SU-DHL-6 (cell line): ENCODE measurements around the gene PHF23.

Experiments
- H2AFZ ChIP-seq: fragments of 200-600 bp; sonication (generic); 2 replicates; pipeline ENCODE4 v1.6.1; 2014; ENCODE audit warnings: low read depth, mild to moderate bottlenecking, moderate library complexity, mixed read lengths, antibody characterized with exemption, low read length; ENCODE audit not compliant: severe bottlenecking
- H3F3A ChIP-seq: fragments of 200-600 bp; shearing (Covaris generic); 2 replicates; pipeline ENCODE4 v1.6.0; 2016; ENCODE audit warnings: antibody characterized with exemption, mild to moderate bottlenecking; ENCODE audit not compliant: insufficient read depth
- H3K27ac ChIP-seq: fragments of 200-600 bp; sonication (generic); 2 replicates; pipeline ENCODE4 v1.5.1; 2016; ENCODE audit warnings: low read depth, mild to moderate bottlenecking, low read length, moderate library complexity, mixed read lengths
- H3K27me3 ChIP-seq: fragments of 200-600 bp; sonication (generic), shearing (Covaris generic); 2 replicates; pipeline ENCODE4 v1.6.0; 2014; ENCODE audit warnings: mild to moderate bottlenecking, low read length
- H3K36me3 ChIP-seq: fragments of 200-600 bp; sonication (generic); 2 replicates; pipeline ENCODE4 v1.6.1; 2014; ENCODE audit warnings: mild to moderate bottlenecking, low read length, mixed read lengths
- H3K4me2 ChIP-seq: fragments of 300-600, 200-600 bp; shearing (Covaris generic), sonication (generic); 2 replicates; pipeline ENCODE4 v1.6.0; 2014; ENCODE audit warnings: low read length, low read depth, mild to moderate bottlenecking; ENCODE audit not compliant: poor library complexity, severe bottlenecking
- H3K4me3 ChIP-seq: fragments of 200-600 bp; sonication (generic); 2 replicates; pipeline ENCODE4 v1.5.1; 2014; ENCODE audit warnings: antibody characterized with exemption, low read length, mild to moderate bottlenecking, mixed read lengths; ENCODE audit not compliant: insufficient read depth, poor library complexity, severe bottlenecking
- H3K79me2 ChIP-seq: fragments of 200-600 bp; sonication (generic); 2 replicates; pipeline ENCODE4 v1.6.1; 2014; ENCODE audit warnings: mild to moderate bottlenecking, low read length, moderate library complexity; ENCODE audit not compliant: insufficient read depth
- H3K9ac ChIP-seq: fragments of 200-600 bp; sonication (generic); 2 replicates; pipeline ENCODE4 v1.7.0; 2014; ENCODE audit warnings: mild to moderate bottlenecking, low read length
- H3K9me2 ChIP-seq: fragments of 200-600 bp; sonication (generic); replicated peaks from 2 replicates; pipeline ENCODE4 v1.6.1; 2014; ENCODE audit warnings: low read length; ENCODE audit not compliant: insufficient read depth
- H3K9me3 ChIP-seq: fragments of 200-600 bp; sonication (generic); 2 replicates; pipeline ENCODE4 v1.6.1; 2014; ENCODE audit warnings: low read length, mixed read lengths; ENCODE audit not compliant: insufficient read depth
- H4K20me1 ChIP-seq: fragments of 200-600 bp; sonication (generic); 2 replicates; pipeline ENCODE4 v1.6.1; 2014; ENCODE audit warnings: low read depth, mild to moderate bottlenecking, antibody characterized with exemption, low read length, moderate library complexity, mixed read lengths
- EZH2phosphoT487 ChIP-seq: fragments of 200-600 bp; sonication (generic), shearing (Covaris generic); conservative IDR thresholded peaks from 2 replicates; pipeline ENCODE4 v1.6.1; 2018; ENCODE audit warnings: mild to moderate bottlenecking, antibody characterized with exemption, low read length, moderate library complexity, mixed read lengths
- TF ChIP-seq, protein P1 (sequence below): fragments of 200-600 bp; sonication (generic); IDR thresholded peaks from one replicate; pipeline ENCODE4 v1.5.1; 2017; ENCODE audit warnings: antibody characterized with exemption, mild to moderate bottlenecking, low read length, moderate library complexity; ENCODE audit not compliant: insufficient read depth, poor library complexity, severe bottlenecking

PHF23 gene

DNA sequence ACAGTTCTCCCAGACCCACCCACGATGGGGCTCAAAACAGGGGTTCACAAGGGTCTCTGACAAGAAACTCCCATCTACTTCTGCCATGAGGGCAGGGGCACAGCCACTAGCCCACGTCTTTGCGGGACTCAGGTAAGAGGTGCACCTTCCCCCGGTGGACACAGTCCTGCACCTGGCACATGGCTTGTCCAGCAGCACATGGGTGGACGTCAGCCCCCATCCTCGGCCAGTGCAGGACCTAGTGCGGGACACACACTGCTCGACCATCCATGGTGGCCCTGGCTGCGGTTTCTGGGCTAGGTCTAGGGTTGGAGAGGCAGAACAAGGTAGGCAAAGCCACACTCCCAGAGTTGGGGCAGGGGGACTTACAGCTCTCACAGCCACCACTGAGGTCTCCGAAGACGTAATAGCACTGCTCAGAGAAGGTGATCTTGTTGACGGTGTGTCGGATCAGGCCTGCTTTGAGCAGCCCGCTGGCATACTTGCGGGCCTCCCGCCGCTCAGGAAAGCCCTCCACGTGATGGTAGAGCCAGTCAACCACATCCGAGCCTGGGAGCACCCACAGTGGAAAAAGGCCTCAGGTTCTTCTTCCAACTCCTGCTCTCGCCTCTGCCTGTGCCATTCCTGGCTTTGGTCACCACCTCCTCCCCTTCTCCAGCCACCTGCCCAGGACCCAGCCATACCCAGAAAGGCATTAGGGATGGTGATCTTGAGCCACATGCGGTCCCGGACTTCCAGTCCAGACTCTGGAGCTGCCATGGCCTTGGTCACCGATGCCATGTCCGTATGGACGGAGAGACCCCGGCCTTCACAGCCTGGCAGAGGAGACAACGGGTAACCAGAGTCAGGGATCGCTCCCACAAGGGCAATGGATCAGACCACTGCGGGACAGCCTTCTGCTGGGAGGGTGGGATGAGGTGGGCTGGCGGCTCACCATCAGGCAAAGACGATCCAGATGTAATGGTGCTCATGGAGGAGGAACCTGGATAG, 12.2 kb downstream of the PHF23 start:
- H3K27ac ChIP-seq, result no peak overlapping the region

DNA sequence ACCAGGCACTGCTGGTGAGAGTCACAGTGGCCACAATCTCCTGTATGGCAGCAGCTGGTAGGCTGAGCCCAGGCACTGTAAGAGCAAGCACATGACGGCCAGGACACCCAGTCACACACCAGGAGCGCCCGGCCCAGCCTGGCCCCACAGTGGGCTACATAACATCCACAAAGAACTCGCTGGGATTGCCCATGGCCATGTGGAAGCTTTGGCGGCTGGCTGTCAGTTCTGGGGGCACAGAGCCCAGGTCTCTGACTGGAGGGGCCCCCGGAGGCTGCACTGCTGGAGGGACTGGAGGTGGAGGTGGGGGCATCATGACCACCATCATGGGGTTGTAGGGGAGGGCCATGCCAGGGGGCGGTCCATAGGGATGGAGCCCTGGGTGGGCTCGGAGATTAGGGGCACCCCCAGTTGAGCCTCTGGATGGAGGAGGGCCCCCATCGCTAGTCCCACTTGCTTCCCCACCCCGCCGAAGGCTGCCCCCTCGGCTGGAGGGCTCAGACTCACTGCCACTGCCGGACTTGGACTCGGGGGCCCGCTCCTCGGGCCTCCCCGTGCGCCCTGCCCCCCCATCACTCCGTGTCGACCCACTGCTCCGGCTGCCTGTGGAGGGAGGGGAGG, 13.4 kb downstream of the PHF23 start:
- Histone ChIP-seq H4K20me1 (no peaks in the 10 kb centered on the region), H3K36me3 (no peaks in the 10 kb centered on the region), H3F3A (peaks cover 11% of the 10 kb centered on the region; the same call in 1 of the 2 replicates)

More for the DNA sequence above, 12.2 kb downstream of the PHF23 start:
- Histone ChIP-seq H3K36me3 (no peaks in the 10 kb centered on the region), H2AFZ (no peak overlapping the region), H4K20me1 (no peaks in the 10 kb centered on the region), H3K4me3 (no peak overlapping the region), H3K9ac (no peak overlapping the region), H3K27me3 (no peaks in the 10 kb centered on the region), H3K79me2 (peaks cover 22% of the 10 kb centered on the region), H3K9me2 (no peaks in the 10 kb centered on the region), H3K9me3 (no peaks in the 10 kb centered on the region), H3F3A (peaks cover 4% of the 10 kb centered on the region; the same call in 1 of the 2 replicates), H3K4me2 (no peak overlapping the region)
- TF ChIP-seq, protein P1, sequence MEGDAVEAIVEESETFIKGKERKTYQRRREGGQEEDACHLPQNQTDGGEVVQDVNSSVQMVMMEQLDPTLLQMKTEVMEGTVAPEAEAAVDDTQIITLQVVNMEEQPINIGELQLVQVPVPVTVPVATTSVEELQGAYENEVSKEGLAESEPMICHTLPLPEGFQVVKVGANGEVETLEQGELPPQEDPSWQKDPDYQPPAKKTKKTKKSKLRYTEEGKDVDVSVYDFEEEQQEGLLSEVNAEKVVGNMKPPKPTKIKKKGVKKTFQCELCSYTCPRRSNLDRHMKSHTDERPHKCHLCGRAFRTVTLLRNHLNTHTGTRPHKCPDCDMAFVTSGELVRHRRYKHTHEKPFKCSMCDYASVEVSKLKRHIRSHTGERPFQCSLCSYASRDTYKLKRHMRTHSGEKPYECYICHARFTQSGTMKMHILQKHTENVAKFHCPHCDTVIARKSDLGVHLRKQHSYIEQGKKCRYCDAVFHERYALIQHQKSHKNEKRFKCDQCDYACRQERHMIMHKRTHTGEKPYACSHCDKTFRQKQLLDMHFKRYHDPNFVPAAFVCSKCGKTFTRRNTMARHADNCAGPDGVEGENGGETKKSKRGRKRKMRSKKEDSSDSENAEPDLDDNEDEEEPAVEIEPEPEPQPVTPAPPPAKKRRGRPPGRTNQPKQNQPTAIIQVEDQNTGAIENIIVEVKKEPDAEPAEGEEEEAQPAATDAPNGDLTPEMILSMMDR, result no peak
- no peak for TF ChIP-seq EZH2phosphoT487

DNA sequence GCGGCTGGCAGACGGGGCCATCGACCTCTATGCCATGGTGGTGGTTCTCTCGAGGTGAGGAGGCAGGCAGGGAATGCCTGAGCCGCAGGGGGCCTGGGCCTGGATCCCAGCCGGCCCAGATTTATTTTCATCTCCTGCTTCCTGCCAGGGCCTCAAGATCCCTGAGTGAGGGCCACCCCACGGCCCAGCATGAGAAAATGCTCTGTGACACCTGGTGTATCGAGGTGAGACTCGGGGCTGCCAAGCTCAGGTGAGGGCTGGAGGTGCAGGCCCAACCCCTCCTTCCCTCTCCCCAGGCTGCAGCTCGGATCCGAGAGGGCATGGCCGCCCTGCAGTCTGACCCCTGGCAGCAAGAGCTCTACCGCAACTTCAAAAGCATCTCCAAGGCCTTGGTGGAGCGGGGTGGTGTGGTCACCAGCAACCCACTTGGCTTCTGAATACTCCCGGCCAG, 14.6 kb downstream of the PHF23 start:
- Histone ChIP-seq H3K9me2 (no peaks in the 10 kb centered on the region), H2AFZ (no peak overlapping the region), H3K27me3 (no peaks in the 10 kb centered on the region), H3K9me3 (no peaks in the 10 kb centered on the region), H3K36me3 (no peaks in the 10 kb centered on the region), H3F3A (peaks cover 11% of the 10 kb centered on the region; the same call in 1 of the 2 replicates), H3K9ac (no peak overlapping the region), H3K27ac (no peak overlapping the region), H4K20me1 (no peaks in the 10 kb centered on the region), H3K79me2 (no peaks in the 10 kb centered on the region), H3K4me2 (no peak overlapping the region), H3K4me3 (no peak overlapping the region)
- no peak for TF ChIP-seq EZH2phosphoT487
- TF ChIP-seq, protein P1, result no peak

More for the DNA sequence above, 13.4 kb downstream of the PHF23 start:
- no peak for TF ChIP-seq EZH2phosphoT487
- TF ChIP-seq, protein P1, result no peak
- Histone ChIP-seq H3K9ac (no peak overlapping the region), H2AFZ (no peak overlapping the region), H3K27me3 (no peaks in the 10 kb centered on the region), H3K79me2 (peaks cover 10% of the 10 kb centered on the region), H3K27ac (no peak overlapping the region), H3K4me2 (no peak overlapping the region), H3K9me2 (no peaks in the 10 kb centered on the region), H3K9me3 (no peaks in the 10 kb centered on the region), H3K4me3 (no peak overlapping the region)
